Esophagus muscularis mucosa (tissue), 4 donors: ENCODE results near the gene CASP9.

Source experiments
- CTCF ChIP-seq, 3 experiments: fragments of 200-600 bp in 2 of 3; fragments of 450-650 bp in 1 of 3; sonication (generic) in 2 of 3; IDR thresholded peaks; one replicate each; pipeline ENCODE4 v1.5.1; 2017 to 2019; ENCODE audit warnings: antibody characterized with exemption in 3 of 3, mild to moderate bottlenecking in 2 of 3, moderate library complexity in 1 of 3
- EP300 ChIP-seq: sonication (generic); formaldehyde crosslinking; IDR thresholded peaks from one replicate; pipeline ENCODE4 v1.6.1; 2017; ENCODE audit warnings: antibody characterized with exemption
- POLR2A ChIP-seq: fragments of 450-650 bp; IDR thresholded peaks from one replicate; pipeline ENCODE4 v1.6.1; 2017; ENCODE audit warnings: antibody characterized with exemption, moderate library complexity, mild to moderate bottlenecking, low read depth
- POLR2AphosphoS5 ChIP-seq, 2 donors: sonication (generic); formaldehyde crosslinking; IDR thresholded peaks; one replicate each; pipeline ENCODE4 v1.6.1; 2017; ENCODE audit warnings: antibody characterized with exemption in 2 of 2

- TF ChIP-seq POLR2AphosphoS5 (IDR thresholded peaks at IDR 0.05) (no peak), CTCF (IDR thresholded peaks at IDR 0.05) (no peak), POLR2A (no peak), EP300 (no peak)
These were observed 19.9 kb upstream of the CASP9 start for GRCh38 chr1:15543589-15544568.
